Duodenal mucosa (tissue), 2 donors: ENCODE data around the gene OVOL1.
"Not testable (repeated sequence)": the region's sequence is repeated elsewhere in the genome, so short reads cannot be mapped to it uniquely, and the experiment has no call there.

Experiments
- H3K27ac ChIP-seq: one replicate; pipeline ENCODE4 v1.7.0; 2013; ENCODE audit warnings: low read depth, low read length
- H3K27me3 ChIP-seq, 2 donors: one replicate each; pipeline ENCODE4 v1.7.0; 2013; ENCODE audit warnings: low read length in 2 of 2, control low read depth in 1 of 2; ENCODE audit not compliant: insufficient read depth in 2 of 2, control insufficient read depth in 1 of 2
- H3K36me3 ChIP-seq, 2 donors: one replicate each; pipeline ENCODE4 v1.7.0; 2013; ENCODE audit warnings: low read length in 2 of 2, control low read depth in 1 of 2; ENCODE audit not compliant: insufficient read depth in 2 of 2, control insufficient read depth in 1 of 2
- H3K4me1 ChIP-seq, 2 donors: one replicate each; pipeline ENCODE4 v1.7.0; 2013; ENCODE audit warnings: low read length in 2 of 2, control low read depth in 1 of 2; ENCODE audit not compliant: insufficient read depth in 2 of 2, control insufficient read depth in 1 of 2
- H3K4me3 ChIP-seq, 2 donors: one replicate each; pipeline ENCODE4 v1.7.0; 2013; ENCODE audit warnings: low read length in 2 of 2, low read depth in 1 of 2
- H3K9ac ChIP-seq, 2 donors: one replicate each; pipeline ENCODE4 v1.7.0; 2013; ENCODE audit warnings: low read length in 2 of 2, low read depth in 1 of 2
- H3K9me3 ChIP-seq, 2 donors: one replicate each; pipeline ENCODE4 v1.7.0; 2013; ENCODE audit warnings: low read length in 2 of 2, control low read depth in 1 of 2; ENCODE audit not compliant: control insufficient read depth in 1 of 2

Gene OVOL1

GRCh38 chr11:65786786-65787636 is at the start of gene OVOL1:
Gene OVOL1 (plus strand): TSS chr11:65787063. CDS start chr11:65787374, 311 bp downstream.
- peak within 1 kb of the TSS; percentile 81 for H3K27ac ChIP-seq
- H3K9me3 ChIP-seq = no peaks in the 10 kb centered on the region
- peaks cover 4 to 5% of the 10 kb centered on the region in 2 donors for H3K27me3 ChIP-seq
- H3K4me3 ChIP-seq = peak within 1 kb of the TSS; percentile 82 to 85
- H3K36me3 ChIP-seq = peaks cover 0 to 3% of the 10 kb centered on the region in 2 donors
- peaks cover 39 to 40% of the 10 kb centered on the region in 2 donors for H3K4me1 ChIP-seq
- H3K9ac ChIP-seq = peak within 1 kb of the TSS; percentile 83 to 91

- Histone ChIP-seq H3K36me3 (no peaks in the 10 kb centered on the region), H3K9me3 (no peaks in the 10 kb centered on the region), H3K27me3 (peaks cover 2 to 3% of the 10 kb centered on the region in 2 donors), H3K4me1 (no peaks in the 10 kb centered on the region), H3K9ac (no peak overlapping the region), H3K4me3 (no peak overlapping the region), H3K27ac (no peak overlapping the region)
Measured at GRCh38 chr11:65739022-65739421, 47.8 kb upstream of the OVOL1 start.

- no peak overlapping the region for H3K4me3 ChIP-seq
Measured at GRCh38 chr11:65741185-65741584, 45.7 kb upstream of the OVOL1 start.

GRCh38 chr11:65742353-65742752 is 44.5 kb upstream of the OVOL1 start:
- no peak overlapping the region for H3K9ac ChIP-seq
- no peak overlapping the region for H3K4me3 ChIP-seq
- no peak overlapping the region for H3K27ac ChIP-seq
- no peaks in the 10 kb centered on the region for H3K9me3 ChIP-seq
- no peaks in the 10 kb centered on the region for H3K36me3 ChIP-seq
- H3K4me1 ChIP-seq = no peaks in the 10 kb centered on the region
- peaks cover 2 to 3% of the 10 kb centered on the region in 2 donors for H3K27me3 ChIP-seq

More at GRCh38 chr11:65741185-65741584, 45.7 kb upstream of the OVOL1 start:
- H3K9me3 ChIP-seq = no peaks in the 10 kb centered on the region
- H3K27me3 ChIP-seq = peaks cover 2 to 3% of the 10 kb centered on the region in 2 donors
- no peak overlapping the region for H3K27ac ChIP-seq
- no peaks in the 10 kb centered on the region for H3K36me3 ChIP-seq
- no peak overlapping the region for H3K9ac ChIP-seq
- H3K4me1 ChIP-seq = no peaks in the 10 kb centered on the region

- no peaks in the 10 kb centered on the region for H3K9me3 ChIP-seq
- no peaks in the 10 kb centered on the region for H3K36me3 ChIP-seq
- H3K9ac ChIP-seq = no peak overlapping the region
- no peak overlapping the region for H3K27ac ChIP-seq
- no peak overlapping the region for H3K4me3 ChIP-seq
- H3K27me3 ChIP-seq = peaks cover 2 to 3% of the 10 kb centered on the region in 2 donors
- no peaks in the 10 kb centered on the region for H3K4me1 ChIP-seq
Measured at GRCh38 chr11:65743681-65744025, 43.2 kb upstream of the OVOL1 start.

- H3K4me3 ChIP-seq = no peak overlapping the region
- no peak overlapping the region for H3K9ac ChIP-seq
- no peak overlapping the region for H3K27ac ChIP-seq
Measured at GRCh38 chr11:65744026-65744698, 42.7 kb upstream of the OVOL1 start.

GRCh38 chr11:65744699-65745042 is 42.2 kb upstream of the OVOL1 start:
- Histone ChIP-seq H3K27ac (no peak overlapping the region), H3K4me1 (no peaks in the 10 kb centered on the region), H3K36me3 (no peaks in the 10 kb centered on the region), H3K27me3 (peaks cover 0 to 2% of the 10 kb centered on the region in 2 donors), H3K4me3 (no peak overlapping the region), H3K9me3 (no peaks in the 10 kb centered on the region), H3K9ac (no peak overlapping the region)

More at GRCh38 chr11:65744026-65744698, 42.7 kb upstream of the OVOL1 start:
- Histone ChIP-seq H3K27me3 (peaks cover 0 to 2% of the 10 kb centered on the region in 2 donors), H3K36me3 (no peaks in the 10 kb centered on the region), H3K9me3 (no peaks in the 10 kb centered on the region), H3K4me1 (no peaks in the 10 kb centered on the region)

- Histone ChIP-seq H3K4me1 (no peaks in the 10 kb centered on the region), H3K27ac (no peak overlapping the region), H3K27me3 (peaks cover 0 to 3% of the 10 kb centered on the region in 2 donors), H3K36me3 (no peaks in the 10 kb centered on the region), H3K9ac (no peak overlapping the region), H3K9me3 (no peaks in the 10 kb centered on the region), H3K4me3 (no peak overlapping the region)
Measured at GRCh38 chr11:65745049-65745448, 41.8 kb upstream of the OVOL1 start.

- not testable (repeated sequence) for H3K36me3 ChIP-seq, H3K9ac ChIP-seq, H3K27ac ChIP-seq, H3K9me3 ChIP-seq, H3K4me3 ChIP-seq, H3K4me1 ChIP-seq, H3K27me3 ChIP-seq
Measured at GRCh38 chr11:65762169-65762568, 24.7 kb upstream of the OVOL1 start.

- H3K9me3 ChIP-seq, H3K27me3 ChIP-seq, H3K36me3 ChIP-seq, H3K4me1 ChIP-seq, H3K9ac ChIP-seq, H3K4me3 ChIP-seq, H3K27ac ChIP-seq: not testable (repeated sequence)
Measured at GRCh38 chr11:65762816-65763215, 24.0 kb upstream of the OVOL1 start.
